K562 (cell line): ENCODE measurements around the gene LMNA. TPM values are rescaled to one million over a fixed set of nuclear protein-coding genes. Genes with fewer than 3 reads are reported as not detected.

ENCODE experiments used
- ATF7 ChIP-seq: fragments of 450-650 bp; IDR thresholded peaks from 2 replicates; pipeline ENCODE4 v1.7.1; 2014; ENCODE audit warnings: mild to moderate bottlenecking, moderate library complexity
- CREB3L1 ChIP-seq: fragments of 450-650 bp; IDR thresholded peaks from 2 replicates; pipeline ENCODE4 v1.6.1; 2014; ENCODE audit warnings: low read depth, mild to moderate bottlenecking, moderate library complexity, borderline replicate concordance
- CXXC5 ChIP-seq: fragments of 250-450 bp; sonication (Bioruptor Pico); IDR thresholded peaks from 2 replicates; pipeline ENCODE4 v1.8.0; 2022; ENCODE audit warnings: inconsistent platforms, mild to moderate bottlenecking, moderate library complexity
- HMGN3 ChIP-seq: IDR thresholded peaks from 2 replicates; pipeline ENCODE4 v1.6.1; 2011; ENCODE audit warnings: borderline replicate concordance, low read depth, mild to moderate bottlenecking, mixed read lengths, low read length; ENCODE audit not compliant: insufficient read length; ENCODE audit errors: extremely low read depth
- NKRF ChIP-seq: fragments of 450-650 bp; IDR thresholded peaks from 2 replicates; pipeline ENCODE4 v1.6.1; 2016; ENCODE audit warnings: borderline replicate concordance
- POU5F1 ChIP-seq: fragments of 150-350 bp; IDR thresholded peaks from 2 replicates; pipeline ENCODE4 v1.6.1; 2014; ENCODE audit warnings: borderline replicate concordance, low read length, low read depth, mild to moderate bottlenecking; ENCODE audit not compliant: partially characterized antibody
- REST ChIP-seq, 2 experiments: fragments of 450-650 bp; formaldehyde crosslinking in 1 of 2; IDR thresholded peaks; 2 replicates each; pipeline versions ENCODE4 v1.4.0 to v1.6.1; 2014 to 2020; ENCODE audit warnings: mild to moderate bottlenecking in 2 of 2, borderline replicate concordance in 1 of 2, low read depth in 1 of 2
- SMARCA4 ChIP-seq: fragments of 450-650 bp; IDR thresholded peaks from 2 replicates; pipeline ENCODE4 v1.6.1; 2016
- TBP ChIP-seq: optimal IDR thresholded peaks from 2 replicates; pipeline ENCODE3; 2011; ENCODE audit warnings: low read depth, low read length, improper control_type of control experiment
- TEAD1 ChIP-seq, 2 experiments: fragments of 450-650 bp in 1 of 2; sonication (generic) in 1 of 2; formaldehyde crosslinking; IDR thresholded peaks; 2 replicates each; pipeline versions ENCODE4 v1.4.0 to v1.8.0; 2020 to 2022; ENCODE audit warnings: mild to moderate bottlenecking in 2 of 2, missing genetic modification reagents in 1 of 2
- TEAD4 ChIP-seq, 2 experiments: sonication (generic) in 1 of 2; formaldehyde crosslinking in 1 of 2; IDR thresholded peaks; 2 replicates each; pipeline versions ENCODE4 v1.6.1 to v1.8.0; 2012 to 2022; ENCODE audit warnings: borderline replicate concordance in 1 of 2, inconsistent platforms in 1 of 2, low read length in 1 of 2, mild to moderate bottlenecking in 1 of 2, missing genetic modification reagents in 1 of 2
- TFAP4 ChIP-seq: sonication (generic); formaldehyde crosslinking; IDR thresholded peaks from 2 replicates; pipeline ENCODE4 v1.8.0; 2022; ENCODE audit warnings: missing genetic modification reagents, mild to moderate bottlenecking, moderate library complexity, borderline replicate concordance
- polyA plus RNA-seq, 8 experiments: library from polyadenylated mRNA; depleted of rRNA in 4 of 8; stranded (reverse) in 5 of 8; unstranded in 3 of 8; fragments of >200 nt; fragmentation: Nextera tagmentation in 2 of 8; fragmentation: Illumina TruSeq in 1 of 8; extraction: Ambion mirVana in 2 of 8; extraction: Trizol in 1 of 8; gene quantifications; 2 replicates each; pipeline versions ENCODE4 v1.2.1 to v1.2.3, GENCODE V29; 2011 to 2014; ENCODE audit warnings: inconsistent platforms in 1 of 8, missing spikeins in 1 of 8
- total RNA-seq, 7 experiments: library from RNA; depleted of rRNA in 6 of 7; stranded (reverse); fragments of >200 nt in 6 of 7; fragmentation: Illumina TruSeq in 2 of 7; extraction: Trizol in 2 of 7; gene quantifications; 2 replicates each; pipeline versions ENCODE4 v1.2.1 to v1.2.3, GENCODE V29; 2011 to 2021; ENCODE audit warnings: low replicate concordance in 1 of 7

Gene LMNA
- total and polyA plus RNA-seq, 9 of the 15 experiments (the other 6 are each of a cell fraction or from before 2014, with no cell fraction given), result 1.00 to 347 (median 88.2) TPM

GRCh38 chr1:156082309-156083091 is 32.0 kb upstream of the LMNA start, which contains the start of gene MEX3A (continued):
- TF ChIP-seq TEAD4 (IDR thresholded peaks at IDR 0.05; ENCODE audit: low read length) (peak; percentile 24; the same call in 1 of the 2 replicates), TEAD4 (CRISPR knock-in tag; IDR thresholded peaks at IDR 0.05; ENCODE audit: borderline replicate concordance) (no peak), SMARCA4 (no peak), POU5F1 (peak; percentile 46), CREB3L1 (peak; percentile 64; the same call in 1 of the 2 replicates), NKRF (0 out of 2 replicates have a peak, but pooled peaks have one; percentile 59), TEAD1 (CRISPR knock-in tag; IDR thresholded peaks at IDR 0.05) (peak in 1 of 2 experiments; percentile 76; a peak in 1 of 4 replicates), CXXC5 (CRISPR knock-in tag) (peak; percentile 64), TBP (peak; percentile 25), ATF7 (peak; percentile 76), REST (IDR thresholded peaks at IDR 0.05; ENCODE audit: borderline replicate concordance) (peak; percentile 72), REST (CRISPR knock-in tag; IDR thresholded peaks at IDR 0.05; ENCODE audit: low read depth) (no peak), HMGN3 (peak; percentile 8), TFAP4 (peak; percentile 58)
